Stimulated activated CD4-positive, alpha-beta T cell treated with anti-CD3 and anti-CD28 coated beads, Interleukin-4, amount 100 ng/mL, for 4 hours (primary cell): ENCODE measurements around the gene LOXL3.
A peak's percentile ranks its signal among the peaks of the same experiment; 100 is the strongest.
"Not testable (repeated sequence)": the region's sequence is repeated elsewhere in the genome, so short reads cannot be mapped to it uniquely, and the experiment has no call there.

Experiments
- DNase-seq, 2 experiments: peaks; one replicate each; pipeline ENCODE4 v3.0.0-alpha.2; 2020

The LOXL3 gene

GRCh38 chr2:74572178-74572925 is 18.6 kb upstream of the LOXL3 start:
- no peak for DNase-seq

- no peak for DNase-seq
These were observed 17.3 kb upstream of the LOXL3 start for GRCh38 chr2:74571058-74571457.

- no peak for DNase-seq
These were observed 15.9 kb upstream of the LOXL3 start for GRCh38 chr2:74569686-74570085.

- no peak for DNase-seq
These were observed 14.1 kb upstream of the LOXL3 start for GRCh38 chr2:74567881-74568280.

GRCh38 chr2:74566754-74567085 is 13.0 kb upstream of the LOXL3 start:
- DNase-seq = no peak

GRCh38 chr2:74566076-74566753 is 12.5 kb upstream of the LOXL3 start:
- no peak for DNase-seq

- no peak for DNase-seq
These were observed 10.5 kb upstream of the LOXL3 start for GRCh38 chr2:74564222-74564621.

- no peak for DNase-seq
These were observed 8.5 kb upstream of the LOXL3 start for GRCh38 chr2:74562126-74562775.

- DNase-seq = not testable (repeated sequence)
These were observed 7.3 kb upstream of the LOXL3 start for GRCh38 chr2:74561022-74561421.

- no peak for DNase-seq
These were observed 6.8 kb upstream of the LOXL3 start for GRCh38 chr2:74560591-74560990.

- DNase-seq = no peak
These were observed 6.2 kb upstream of the LOXL3 start for GRCh38 chr2:74559912-74560311.

GRCh38 chr2:74558284-74559230 is 4.8 kb upstream of the LOXL3 start:
- no peak for DNase-seq

- DNase-seq = no peak
These were observed 3.2 kb upstream of the LOXL3 start for GRCh38 chr2:74556831-74557370.

- no peak for DNase-seq
These were observed 2.4 kb upstream of the LOXL3 start for GRCh38 chr2:74556159-74556558.

- no peak for DNase-seq
These were observed 1.9 kb upstream of the LOXL3 start for GRCh38 chr2:74555610-74556103.

GRCh38 chr2:74554820-74555531 is 1.2 kb upstream of the LOXL3 start:
- DNase-seq = peak; percentile 36 to 44

GRCh38 chr2:74552914-74553811 is 579 bp downstream of the LOXL3 start:
- DNase-seq = no peak

GRCh38 chr2:74551942-74552913 is 1.5 kb downstream of the LOXL3 start:
- DNase-seq = no peak

- no peak for DNase-seq
These were observed 2.2 kb downstream of the LOXL3 start for GRCh38 chr2:74551530-74551929.

GRCh38 chr2:74550231-74550630 is 3.5 kb downstream of the LOXL3 start:
- no peak for DNase-seq
